ELF-1 (cell line): ENCODE results near the gene AK8.
"Not testable (repeated sequence)": the region's sequence is repeated elsewhere in the genome, so short reads cannot be mapped to it uniquely, and the experiment has no call there.

Experiments
- DNase-seq: peaks from one replicate; pipeline ENCODE4 v3.0.0-alpha.2; 2016; ENCODE audit warnings: low read depth, low spot score

AK8 gene

DNA sequence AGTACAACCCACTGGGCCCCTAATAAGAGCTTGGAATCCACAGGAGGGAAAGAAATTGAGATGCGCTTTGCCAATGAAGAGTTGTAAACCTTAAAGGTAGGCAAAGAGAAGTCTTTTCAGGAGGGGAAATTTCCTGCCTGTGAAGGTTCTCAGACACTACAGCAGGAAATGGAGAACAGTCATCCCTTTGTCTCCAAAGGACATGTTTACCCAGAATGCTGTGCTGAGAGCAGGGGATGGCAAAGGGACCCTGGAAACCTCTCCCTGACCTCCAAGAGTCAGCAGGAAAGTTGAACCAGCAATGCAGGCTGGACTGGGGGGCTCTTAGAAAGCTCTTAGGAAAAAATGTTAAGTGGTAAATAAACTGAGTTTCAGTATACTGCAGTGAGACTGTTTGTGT, 103.2 kb downstream of the AK8 start:
- DNase-seq: no peak

DNA sequence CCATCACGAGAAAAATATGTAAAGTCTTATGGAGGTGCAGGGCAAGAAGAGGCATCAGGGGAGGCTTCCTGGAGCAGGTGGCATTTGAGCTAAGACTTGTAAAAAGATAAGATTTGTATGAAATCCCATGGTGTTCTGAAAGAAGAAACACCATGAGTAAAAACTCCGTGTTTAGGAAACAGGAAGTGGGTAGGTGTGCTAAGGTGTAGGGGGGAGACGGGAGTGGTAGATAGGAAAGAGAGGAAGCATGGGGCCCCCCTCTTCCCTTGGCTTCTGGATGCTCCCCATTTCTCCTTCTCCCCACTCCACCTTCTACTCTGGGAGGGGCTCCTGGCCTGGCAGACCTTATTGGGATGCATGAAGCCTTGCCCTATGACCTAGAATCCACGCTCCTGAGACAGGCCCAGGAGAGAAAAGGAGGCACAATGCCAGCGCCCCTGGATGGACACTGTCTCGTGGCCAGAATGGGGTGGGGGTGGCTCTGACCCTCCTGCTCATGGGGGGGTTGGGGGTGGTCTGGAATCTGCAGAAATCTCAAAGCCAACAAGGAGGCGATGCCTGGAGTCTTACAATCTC, 104.2 kb downstream of the AK8 start:
- no peak for DNase-seq

DNA sequence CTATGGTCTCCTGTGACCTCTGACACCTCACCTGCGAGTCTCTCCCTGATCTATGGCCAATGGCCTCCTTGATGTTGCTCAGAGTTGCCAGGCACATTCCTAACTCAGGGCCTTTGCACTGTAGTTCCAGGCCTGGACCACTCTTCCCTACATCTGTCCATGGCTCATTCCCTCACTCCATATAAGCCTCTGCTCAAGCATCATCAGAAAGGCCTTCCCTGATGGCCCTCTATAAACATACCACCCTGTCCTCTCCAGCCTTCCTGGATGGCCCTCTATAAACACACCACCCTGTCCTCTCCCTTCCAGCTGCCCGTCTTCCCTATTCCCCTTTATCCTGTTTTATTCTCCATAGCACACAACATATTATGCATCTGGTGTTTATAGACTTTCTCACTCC, 105.0 kb downstream of the AK8 start:
- DNase-seq: no peak

DNA sequence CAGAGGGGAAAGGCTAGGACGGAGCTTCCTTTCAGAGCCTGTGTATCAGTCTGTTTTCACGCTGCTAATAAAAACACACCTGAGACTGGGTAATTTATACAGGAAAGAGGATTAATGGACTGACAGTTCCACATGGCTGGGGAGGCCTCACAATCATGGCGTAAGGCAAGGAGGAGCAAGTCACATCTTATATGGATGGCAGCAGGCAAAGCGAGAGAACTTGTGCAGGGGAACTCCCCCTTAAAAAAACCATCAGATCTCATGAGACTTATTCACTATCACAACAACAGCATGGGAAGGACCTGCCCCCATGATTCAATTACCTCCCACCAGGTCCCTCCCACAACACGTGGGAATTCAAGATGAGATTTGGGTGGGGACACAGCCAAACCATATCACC, 106.3 kb downstream of the AK8 start:
- DNase-seq: not testable (repeated sequence)

DNA sequence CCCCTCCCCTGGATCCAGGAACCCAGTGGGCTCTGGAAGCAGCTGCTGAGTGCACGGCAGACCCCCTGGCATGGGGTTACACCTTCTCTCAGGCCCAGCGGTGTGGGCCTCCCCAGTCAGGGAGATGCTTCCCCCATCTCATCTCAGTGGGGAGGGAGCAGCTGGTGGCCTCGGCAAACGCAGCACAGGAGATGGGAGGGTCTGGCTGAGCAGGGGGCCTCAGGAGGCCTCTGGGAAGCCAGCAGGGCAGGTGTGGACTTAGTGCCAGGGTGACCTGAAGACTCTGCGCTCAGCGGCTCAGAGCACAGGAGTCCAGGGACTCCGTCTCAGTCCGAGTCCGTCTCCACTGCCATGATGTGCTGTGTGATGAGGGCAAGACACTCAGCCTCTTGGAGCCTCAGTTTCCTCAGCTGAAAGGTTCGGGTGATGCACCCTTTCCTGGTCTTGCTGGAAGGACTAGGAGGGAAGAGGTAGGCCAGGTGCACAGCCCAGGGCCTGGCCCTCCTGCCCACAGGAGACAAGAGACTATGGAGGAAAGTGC, 107.2 kb downstream of the AK8 start:
- DNase-seq: no peak

DNA sequence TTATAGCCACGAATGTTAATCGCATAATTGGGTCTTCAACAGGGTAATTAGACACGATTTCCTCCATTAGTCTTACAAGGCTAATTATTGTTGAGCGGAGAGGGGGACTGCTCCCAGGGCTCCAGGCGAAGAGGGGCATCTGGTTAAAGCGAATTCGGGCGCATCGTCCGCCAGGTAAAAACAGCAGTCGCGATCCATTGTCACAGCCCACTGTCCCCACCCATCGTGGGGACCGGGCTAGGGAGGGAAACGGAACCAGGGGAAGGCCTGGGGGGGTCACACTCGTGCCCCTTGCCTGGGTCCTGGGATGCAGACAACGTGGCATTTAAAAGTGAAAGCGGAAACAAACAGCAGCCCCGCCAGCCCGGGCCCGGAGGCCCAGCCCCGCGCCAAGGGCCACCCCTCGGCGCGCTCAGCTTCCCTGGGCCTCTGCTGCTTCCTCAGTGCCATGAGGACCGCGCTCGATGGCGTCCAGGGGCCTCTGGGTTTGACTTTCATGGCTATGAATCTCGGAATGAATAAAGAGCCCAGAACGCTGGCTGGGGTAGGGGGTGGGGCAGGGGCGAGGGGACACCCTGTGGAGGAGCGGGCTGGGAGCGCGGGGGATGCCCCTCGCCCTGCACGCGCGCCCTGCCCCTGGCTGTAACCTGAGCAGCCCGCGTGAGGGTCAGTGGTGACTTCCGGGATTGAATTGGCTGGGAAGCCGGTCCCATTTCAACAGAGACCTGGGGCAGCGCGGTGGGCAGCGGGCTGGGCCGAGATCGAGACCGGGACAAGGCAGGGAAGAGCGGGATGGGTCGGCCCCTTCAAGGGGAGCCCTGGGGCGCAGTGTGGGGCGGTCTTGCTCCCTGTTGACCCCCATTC, 107.9 kb downstream of the AK8 start:
- peak; percentile 61 for DNase-seq

DNA sequence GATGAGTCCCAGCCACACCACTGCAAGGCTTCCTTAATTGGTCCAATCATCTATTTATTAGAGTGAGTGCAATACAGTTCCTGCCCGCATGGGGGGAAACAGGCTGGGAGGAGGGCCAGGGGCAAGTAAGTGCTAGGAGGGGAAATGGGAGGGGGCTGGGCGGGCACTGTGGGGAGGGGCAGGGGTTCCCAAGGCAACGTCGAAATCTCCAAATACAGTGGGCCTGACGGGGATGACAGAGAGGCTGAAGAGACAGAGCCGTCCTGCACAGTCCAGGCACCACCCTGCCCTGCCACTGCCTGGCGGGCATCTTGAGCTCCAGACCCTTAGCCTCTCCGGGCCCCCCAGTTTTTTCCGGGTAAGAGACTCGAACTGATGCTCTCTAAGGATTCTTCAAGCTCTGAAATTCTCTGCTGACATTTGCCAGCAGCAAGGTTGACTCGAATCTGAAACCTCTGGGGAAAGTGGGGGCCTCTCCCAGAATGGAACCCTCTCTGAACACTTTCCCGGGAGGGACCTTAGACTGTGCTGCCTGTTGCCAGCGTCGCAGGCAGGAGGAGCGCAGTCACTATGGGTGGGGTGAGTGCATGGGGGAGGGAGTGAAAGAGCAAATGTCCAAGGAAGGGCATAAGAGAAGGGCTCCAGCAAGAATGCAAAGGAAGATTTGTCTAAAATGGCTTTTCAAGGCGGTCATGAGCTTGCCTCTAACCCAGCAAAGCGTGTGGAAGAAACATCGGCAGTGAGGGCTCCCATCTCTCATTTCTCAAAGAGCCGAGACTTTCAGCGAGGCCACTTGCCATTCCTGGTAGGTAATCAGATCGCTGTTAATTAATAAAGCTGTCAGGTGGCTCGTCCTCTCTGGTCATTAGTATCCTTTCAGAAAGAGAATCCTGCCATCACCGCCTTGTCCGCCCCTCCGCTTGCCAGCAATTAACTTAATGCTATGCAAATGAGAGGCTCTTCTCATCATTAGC, 108.9 kb downstream of the AK8 start:
- peak; percentile 32 for DNase-seq

DNA sequence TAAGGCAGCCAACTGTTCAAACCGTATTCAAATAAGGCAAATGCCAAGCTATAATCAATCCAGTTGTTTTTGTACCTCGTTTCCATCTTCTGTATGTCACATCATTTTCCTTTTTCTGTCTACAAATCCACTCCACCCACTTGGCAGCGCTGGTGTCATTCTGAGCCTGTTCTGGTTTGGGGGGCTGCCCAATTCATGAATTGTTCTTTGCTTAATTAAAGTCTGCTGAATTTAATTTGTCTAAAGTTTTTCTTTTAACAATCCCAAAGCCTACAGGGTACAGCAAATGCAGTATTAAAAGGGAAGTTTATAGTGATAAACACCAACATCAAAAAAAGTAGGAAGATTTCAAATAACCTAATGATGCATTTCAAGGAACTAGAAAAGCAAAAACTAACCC, 114.5 kb downstream of the AK8 start:
- no peak for DNase-seq

DNA sequence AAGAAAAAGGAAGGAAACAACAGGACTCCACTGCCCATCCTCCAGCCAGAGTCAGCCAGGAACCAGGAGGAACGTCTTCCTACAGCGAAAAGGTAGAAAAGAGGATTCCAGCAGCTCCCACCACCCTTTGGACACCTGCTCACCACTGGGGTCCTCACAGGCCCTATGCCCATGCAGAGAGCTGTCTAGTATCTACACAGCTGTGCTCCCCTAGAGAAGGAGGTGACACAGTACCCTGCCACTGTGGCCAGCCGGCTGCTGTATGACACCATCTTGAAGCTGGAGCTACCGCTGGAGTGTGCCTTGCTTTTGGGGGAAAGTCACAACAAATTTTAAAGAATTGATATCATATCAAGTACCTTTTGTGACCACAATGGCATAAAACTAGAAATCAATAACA, 115.2 kb downstream of the AK8 start:
- DNase-seq: no peak

DNA sequence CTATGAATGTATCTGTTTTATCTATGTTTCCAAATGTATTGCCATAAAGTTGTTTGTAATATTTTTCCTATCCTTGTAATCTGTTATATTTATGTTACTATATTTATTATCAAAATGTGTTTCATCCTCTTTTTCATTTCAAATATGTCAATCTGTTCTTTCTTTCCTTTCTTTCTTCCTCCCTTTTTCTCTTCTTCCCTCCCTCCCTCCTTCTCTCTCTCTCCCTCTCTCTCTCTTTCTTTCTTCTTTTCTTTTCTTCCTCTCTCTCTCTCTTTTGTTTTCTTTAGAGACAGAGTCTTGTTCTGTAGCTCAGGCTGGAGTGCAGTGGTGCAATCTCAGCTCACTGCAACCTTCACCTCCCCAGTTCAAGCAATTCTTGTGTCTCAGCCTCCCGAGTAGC, 116.5 kb downstream of the AK8 start:
- DNase-seq: no peak

DNA sequence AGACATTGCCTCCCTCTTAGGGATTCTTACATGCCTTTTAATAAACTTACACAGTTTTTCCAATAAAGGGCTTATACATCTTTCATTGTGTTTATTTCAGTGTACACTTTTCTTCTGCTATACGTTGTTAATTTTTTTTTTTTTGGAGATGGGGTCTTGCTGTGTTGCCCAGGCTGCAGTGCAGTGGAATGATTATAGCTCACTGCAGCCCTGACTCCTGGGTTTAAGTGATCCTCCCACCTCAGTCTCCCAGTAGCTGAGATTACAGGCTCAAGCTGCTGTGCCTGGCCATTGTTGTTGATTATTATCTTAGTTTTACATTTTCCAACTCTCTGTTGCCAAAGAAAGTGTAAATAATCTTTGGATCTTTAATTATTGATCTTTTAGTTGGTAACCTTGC, 118.0 kb downstream of the AK8 start:
- DNase-seq: no peak

DNA sequence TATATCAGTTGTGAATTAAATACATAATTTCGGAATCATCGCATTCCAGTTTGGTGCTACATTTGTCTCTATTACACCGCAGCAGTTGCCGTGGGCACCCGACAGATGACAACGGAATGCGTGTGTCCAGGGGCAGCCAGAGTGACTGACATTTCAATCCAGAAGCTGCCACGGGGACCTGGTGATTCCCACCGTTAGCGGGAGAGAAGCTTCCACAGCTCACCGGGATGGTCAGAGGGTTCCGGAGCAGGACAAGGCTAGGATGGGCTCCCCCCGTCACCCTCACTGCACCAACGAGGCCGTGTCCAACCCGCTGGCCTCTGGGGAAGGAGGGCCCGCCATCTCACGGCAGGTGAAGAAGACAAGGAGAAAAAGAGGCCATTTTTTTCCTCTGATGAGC, 121.1 kb downstream of the AK8 start:
- DNase-seq: no peak

DNA sequence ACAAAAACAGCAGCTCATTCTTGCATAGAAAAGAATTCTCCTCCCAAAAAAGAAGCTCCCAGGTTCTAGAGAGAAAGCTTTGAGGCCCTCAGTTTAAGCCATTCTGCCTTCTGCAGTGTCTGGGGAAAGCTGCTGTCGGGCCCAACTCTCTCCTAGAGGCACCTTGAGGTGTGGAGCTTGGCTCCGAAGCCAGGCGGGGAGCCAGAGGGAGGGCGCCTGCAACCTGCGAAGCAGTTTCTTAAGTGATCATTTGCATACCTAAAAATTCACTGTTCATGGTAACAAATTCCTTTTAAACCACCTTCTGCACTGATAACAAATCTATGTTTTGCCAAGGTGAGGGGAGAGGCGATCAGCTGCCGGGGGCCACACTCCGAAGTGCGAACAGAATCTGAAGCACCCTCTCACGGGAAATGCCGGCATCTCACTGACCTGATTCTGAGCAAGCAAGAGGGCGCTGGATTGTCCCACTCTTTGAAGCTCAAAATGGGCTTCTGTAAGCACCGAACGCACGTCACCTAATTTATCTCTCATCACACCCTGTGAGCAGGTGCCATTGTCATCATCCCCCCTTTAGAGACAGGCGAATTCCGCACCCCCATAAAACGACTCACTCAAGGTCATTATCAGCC, 121.8 kb downstream of the AK8 start:
- DNase-seq: no peak

DNA sequence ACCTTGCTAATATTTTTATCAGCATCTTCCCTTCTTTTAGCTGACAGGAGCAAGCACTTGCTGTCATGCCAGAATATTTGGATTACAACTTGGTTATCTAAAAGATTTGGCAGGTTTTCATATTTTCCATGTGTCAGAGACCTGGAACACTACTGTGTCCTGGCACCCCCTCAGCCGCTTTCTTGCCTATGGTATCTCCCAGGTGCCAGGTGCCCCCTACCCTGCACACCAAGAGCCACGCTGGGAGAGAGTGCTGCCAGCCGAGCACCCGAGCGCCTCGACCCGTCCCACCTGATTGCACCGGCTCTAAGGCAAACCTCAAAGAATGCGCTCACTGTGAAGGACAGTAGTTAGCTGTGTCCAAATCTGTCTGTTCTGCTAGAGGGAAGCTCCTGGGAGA, 123.0 kb downstream of the AK8 start:
- DNase-seq: no peak

DNA sequence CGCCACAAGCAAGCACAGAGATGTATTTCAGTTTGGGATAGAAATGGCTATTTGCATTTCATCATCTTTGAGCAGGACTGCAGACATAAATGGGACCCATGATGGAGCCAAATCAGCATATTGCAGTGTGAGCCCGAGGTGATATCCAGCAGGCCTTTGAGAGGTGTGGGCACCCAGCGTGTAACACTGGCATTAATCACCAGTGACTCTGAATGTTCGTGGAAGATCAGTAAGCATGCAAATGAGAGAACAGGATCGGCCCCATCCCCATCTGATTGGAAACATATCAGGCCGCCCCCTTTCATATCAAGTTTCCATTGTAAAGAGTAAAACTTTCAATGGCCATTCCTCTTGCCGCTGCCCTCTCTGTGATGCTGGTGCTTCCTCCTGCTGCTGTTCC, 123.8 kb downstream of the AK8 start:
- DNase-seq: no peak

DNA sequence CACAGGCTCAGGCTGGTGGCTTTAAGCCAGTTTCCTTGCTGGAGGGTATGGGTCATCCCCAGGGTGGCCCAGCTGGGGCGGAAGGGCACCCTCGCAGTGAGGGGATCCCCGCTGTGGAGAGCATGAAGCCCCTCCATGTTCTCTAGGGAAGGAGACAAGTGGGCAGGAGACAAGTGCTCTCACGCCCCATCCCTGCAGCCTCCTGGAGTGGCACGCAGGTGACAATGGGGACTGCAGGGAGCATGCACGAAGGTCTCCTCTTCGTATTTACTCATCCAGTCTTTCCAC, 124.5 kb downstream of the AK8 start:
- no peak for DNase-seq

DNA sequence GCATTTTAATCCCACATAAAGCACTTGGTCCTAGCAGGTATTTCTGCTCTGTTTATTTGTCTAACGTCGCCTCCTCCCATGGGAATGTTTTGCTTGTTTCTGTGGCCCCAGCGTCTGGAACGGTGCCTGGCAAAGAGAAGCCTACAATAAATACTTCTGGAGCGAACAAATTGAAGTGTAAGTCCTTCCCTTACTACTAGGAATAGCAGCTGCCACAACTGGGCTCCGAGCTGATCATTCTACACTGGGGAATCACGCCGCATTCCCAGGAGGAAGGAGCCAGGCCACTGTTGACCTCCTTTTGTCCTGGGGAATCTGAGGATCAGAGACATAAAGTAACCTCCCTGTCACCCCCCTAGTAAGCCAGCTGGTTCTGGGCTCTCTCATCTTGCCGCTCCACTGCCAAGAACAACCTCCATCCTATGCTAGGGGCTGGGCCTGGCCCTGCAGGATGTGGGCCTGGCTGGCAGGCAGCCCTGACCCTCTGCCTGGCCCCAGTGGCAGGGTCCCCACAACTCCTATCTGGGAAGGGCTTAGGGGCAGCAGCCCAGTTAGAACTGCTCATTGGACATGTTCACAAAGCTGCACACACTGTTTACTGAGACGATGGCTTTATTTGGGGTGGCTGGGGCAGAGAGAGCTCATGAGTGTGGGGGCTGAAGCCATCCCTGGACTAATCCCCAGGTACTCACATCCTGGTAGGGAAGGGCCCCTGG, 125.0 kb downstream of the AK8 start:
- DNase-seq: peak; percentile 28

DNA sequence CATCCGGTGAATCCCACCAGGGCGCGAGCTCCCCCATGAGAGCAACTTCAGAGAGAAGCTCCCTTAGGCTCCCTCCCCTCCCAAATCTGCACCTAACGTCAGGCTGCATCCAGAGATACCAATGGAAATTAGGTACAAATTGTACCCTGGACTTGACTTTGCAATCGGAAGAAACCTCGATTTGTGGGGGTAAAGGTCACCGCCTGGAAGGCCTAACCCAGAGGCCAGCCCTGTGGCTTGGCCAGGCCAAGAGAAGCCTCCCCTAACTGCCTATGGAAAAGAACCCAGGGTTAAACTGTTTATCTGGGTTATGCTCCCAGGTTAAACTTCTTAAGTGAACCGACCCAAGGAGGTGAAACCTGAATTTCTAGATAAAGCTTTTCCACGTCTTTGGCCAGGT, 127.4 kb downstream of the AK8 start:
- no peak for DNase-seq

DNA sequence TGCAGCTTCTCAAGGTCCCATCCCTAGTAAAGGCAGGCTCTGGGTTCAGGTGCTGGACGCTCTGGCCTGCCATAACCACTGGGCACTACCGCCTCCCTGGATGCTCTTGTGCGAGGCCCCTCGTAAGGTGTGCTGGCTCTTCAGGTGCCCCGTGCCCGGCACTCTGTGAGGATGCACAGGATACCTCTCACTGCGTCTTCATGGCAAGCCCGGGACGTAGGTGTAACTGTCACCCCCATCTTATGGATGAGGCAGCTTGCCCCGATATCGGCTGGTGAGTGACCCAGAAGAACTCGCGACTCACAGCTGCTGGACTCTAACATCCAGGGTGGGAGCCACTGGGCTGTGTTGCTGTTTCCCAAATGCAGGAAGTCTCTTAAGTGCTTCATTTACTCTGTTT, 128.8 kb downstream of the AK8 start:
- DNase-seq: no peak

DNA sequence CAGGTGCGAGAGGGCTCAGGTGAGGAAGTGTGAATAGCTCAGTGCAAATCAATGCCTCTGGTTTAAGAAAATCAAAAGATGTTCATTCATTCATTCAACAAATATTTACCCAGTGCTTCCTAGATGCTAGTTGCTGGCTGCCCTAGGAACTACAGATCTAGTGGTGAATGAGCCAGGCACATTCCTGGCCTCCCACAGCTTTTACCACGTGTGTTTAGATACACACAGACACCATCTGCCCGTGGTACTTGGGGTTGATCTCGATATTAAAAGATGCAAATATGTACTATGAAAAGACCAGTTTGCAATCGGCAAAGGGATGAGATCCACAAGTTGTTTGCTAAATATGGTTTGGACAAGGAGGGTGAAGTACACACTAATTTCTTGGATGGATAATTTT, 129.6 kb downstream of the AK8 start:
- DNase-seq: no peak
